Tibial artery (tissue), 4 donors: ENCODE results near the gene CRYBB3.

Experiments
- DNase-seq, 2 donors: peaks; one replicate each; pipeline ENCODE4 v3.0.0-alpha.2; 2019
- H3K27ac ChIP-seq, 2 donors: fragments of 200-600 bp; sonication (generic) in 1 of 2; 1 replicate in 1 of 2; 2 replicates in 1 of 2; pipeline ENCODE4 v1.5.1; 2018 to 2019; ENCODE audit warnings: mild to moderate bottlenecking in 1 of 2
- H3K27me3 ChIP-seq, 2 donors: fragments of 200-600 bp; sonication (generic) in 1 of 2; one replicate each; pipeline versions ENCODE4 v1.5.1 to v1.6.0; 2016 to 2019
- H3K36me3 ChIP-seq, 3 donors: fragments of 200-600 bp; sonication (generic) in 2 of 3; one replicate each; pipeline ENCODE4 v1.5.1; 2016 to 2019; ENCODE audit warnings: mild to moderate bottlenecking in 2 of 3
- H3K4me1 ChIP-seq, 4 donors: fragments of 200-600 bp; sonication (generic) in 2 of 4; 1 replicate in 3 of 4; 2 replicates in 1 of 4; pipeline ENCODE4 v1.5.1; 2016 to 2019
- H3K4me3 ChIP-seq, 2 donors: fragments of 200-600 bp; sonication (generic) in 1 of 2; 1 replicate in 1 of 2; 2 replicates in 1 of 2; pipeline ENCODE4 v1.5.1; 2018 to 2019; ENCODE audit warnings: mild to moderate bottlenecking in 2 of 2
- H3K9me3 ChIP-seq, 3 donors: fragments of 200-600 bp; sonication (generic) in 1 of 3; one replicate each; pipeline ENCODE4 v1.5.1; 2016 to 2019
- intact Hi-C: fragments of 100-400 bp; cut with DNase I; formaldehyde crosslinking; loops from one replicate; pipeline ENCODE4 v1.15.0; 2023; ENCODE audit warnings: low total_unique reads
- TF ChIP-seq, protein P1 (sequence below), 2 experiments: fragments of 200-600 bp in 1 of 2; fragments of 450-650 bp in 1 of 2; IDR thresholded peaks; one replicate each; pipeline ENCODE4 v1.5.1; 2017 to 2019; ENCODE audit warnings: antibody characterized with exemption in 2 of 2, mild to moderate bottlenecking in 1 of 2, moderate library complexity in 1 of 2

CRYBB3 gene

DNA sequence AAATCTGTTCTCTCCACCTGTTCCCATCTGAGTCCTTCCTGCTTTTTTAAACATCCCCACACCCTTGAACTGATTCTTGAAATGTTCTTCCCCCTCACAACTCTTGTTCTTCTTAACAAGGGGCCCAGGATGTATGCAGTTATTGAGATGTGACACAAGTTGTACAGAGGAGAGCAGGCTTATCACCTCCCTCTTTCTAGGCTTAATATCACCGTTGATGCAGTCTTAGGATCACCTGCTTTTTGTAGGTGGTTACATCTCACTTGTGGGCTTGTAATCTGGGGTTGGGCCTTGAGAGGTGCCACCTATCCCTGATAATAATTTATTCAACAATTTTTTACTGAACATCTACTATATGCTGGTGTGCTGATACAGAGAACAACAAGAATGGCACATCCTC, 6.2 kb downstream of the CRYBB3 start:
- peaks cover 9 to 30% (median 17%) of the 10 kb centered on the region in 3 donors for H3K36me3 ChIP-seq
- H3K4me3 ChIP-seq = no peak overlapping the region
- H3K9me3 ChIP-seq = no peaks in the 10 kb centered on the region
- TF ChIP-seq, protein P1, sequence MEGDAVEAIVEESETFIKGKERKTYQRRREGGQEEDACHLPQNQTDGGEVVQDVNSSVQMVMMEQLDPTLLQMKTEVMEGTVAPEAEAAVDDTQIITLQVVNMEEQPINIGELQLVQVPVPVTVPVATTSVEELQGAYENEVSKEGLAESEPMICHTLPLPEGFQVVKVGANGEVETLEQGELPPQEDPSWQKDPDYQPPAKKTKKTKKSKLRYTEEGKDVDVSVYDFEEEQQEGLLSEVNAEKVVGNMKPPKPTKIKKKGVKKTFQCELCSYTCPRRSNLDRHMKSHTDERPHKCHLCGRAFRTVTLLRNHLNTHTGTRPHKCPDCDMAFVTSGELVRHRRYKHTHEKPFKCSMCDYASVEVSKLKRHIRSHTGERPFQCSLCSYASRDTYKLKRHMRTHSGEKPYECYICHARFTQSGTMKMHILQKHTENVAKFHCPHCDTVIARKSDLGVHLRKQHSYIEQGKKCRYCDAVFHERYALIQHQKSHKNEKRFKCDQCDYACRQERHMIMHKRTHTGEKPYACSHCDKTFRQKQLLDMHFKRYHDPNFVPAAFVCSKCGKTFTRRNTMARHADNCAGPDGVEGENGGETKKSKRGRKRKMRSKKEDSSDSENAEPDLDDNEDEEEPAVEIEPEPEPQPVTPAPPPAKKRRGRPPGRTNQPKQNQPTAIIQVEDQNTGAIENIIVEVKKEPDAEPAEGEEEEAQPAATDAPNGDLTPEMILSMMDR (IDR thresholded peaks at IDR 0.05) = no peak
- DNase-seq = no peak
- H3K4me1 ChIP-seq = no peaks in the 10 kb centered on the region
- intact Hi-C loops = no loop called here
- no peaks in the 10 kb centered on the region for H3K27me3 ChIP-seq
- H3K27ac ChIP-seq = no peak overlapping the region

DNA sequence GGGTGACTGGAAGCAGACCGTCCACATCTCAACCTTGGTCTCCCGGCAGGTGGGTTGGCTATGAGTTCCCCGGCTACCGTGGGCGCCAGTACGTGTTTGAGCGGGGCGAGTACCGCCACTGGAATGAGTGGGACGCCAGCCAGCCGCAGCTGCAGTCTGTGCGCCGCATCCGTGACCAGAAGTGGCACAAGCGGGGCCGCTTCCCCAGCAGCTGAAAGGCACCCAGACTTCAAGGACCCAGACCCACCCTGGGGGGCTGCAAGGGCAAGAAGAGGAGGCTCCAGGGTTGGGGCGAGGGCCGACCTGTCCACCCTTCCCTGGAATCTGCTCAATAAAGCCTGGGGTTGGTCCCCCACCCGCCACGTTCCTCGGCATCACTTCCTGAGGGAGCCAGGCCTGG, 7.3 kb downstream of the CRYBB3 start:
- Histone ChIP-seq H3K4me1 (no peaks in the 10 kb centered on the region), H3K4me3 (no peak overlapping the region), H3K27ac (no peak overlapping the region), H3K36me3 (peaks cover 7 to 18% (median 9%) of the 10 kb centered on the region in 3 donors), H3K27me3 (no peaks in the 10 kb centered on the region), H3K9me3 (no peaks in the 10 kb centered on the region)
- TF ChIP-seq, protein P1 (IDR thresholded peaks at IDR 0.05) = no peak
- no peak for DNase-seq
- intact Hi-C loops = no loop called here

DNA sequence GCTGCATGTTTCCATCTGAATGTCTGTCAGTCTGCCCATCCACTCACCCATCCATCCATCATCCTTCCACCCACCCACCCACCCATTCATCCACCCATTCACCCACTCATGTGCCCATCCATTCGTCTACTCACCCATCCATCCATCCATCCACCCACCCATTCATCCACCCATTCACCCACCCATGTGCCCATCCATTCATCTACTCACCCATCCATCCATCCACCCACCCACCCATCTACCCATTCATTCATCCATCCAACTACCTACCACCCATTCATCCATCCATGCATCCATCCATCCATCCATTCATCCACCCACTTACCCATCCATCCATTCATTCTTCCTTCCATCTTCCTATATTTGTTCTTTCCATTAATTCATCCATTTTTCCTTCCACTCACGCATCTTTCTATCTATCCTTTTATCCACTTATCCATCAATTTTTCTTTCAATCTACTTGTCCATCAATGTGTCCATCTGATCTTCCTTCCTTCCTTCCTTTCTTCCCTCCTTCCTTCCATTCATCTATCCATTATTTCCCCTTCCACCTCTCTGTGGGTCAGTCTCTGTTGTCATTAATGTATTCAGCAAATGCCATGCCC, 8.0 kb downstream of the CRYBB3 start:
- no peak for DNase-seq
- H3K4me3 ChIP-seq = no peak overlapping the region
- no peak overlapping the region for H3K27ac ChIP-seq
- no peaks in the 10 kb centered on the region for H3K27me3 ChIP-seq
- intact Hi-C loops = no loop called here
- H3K9me3 ChIP-seq = no peaks in the 10 kb centered on the region
- peaks cover 7 to 15% (median 8%) of the 10 kb centered on the region in 3 donors for H3K36me3 ChIP-seq
- H3K4me1 ChIP-seq = no peaks in the 10 kb centered on the region
- TF ChIP-seq, protein P1 (IDR thresholded peaks at IDR 0.05) = no peak

DNA sequence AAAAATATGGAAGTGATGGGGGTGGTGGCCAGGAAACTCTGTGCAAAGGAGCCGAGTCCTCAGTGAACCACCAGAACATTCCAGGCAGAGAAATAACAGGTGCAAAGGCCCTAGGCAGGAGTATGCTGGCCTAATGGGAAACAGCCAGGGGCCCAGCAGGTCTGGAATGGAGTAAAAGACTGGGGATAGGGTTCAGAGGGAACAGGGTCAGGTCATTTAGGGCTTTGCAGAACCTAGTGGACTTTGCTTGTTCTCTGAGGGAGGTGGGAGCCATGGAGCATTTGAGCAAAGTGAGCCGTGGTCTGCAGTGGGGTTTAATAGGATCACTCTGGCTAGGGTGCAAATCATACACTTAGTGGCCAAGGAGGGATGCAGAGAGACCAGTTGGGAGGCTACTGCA, 8.7 kb downstream of the CRYBB3 start:
- H3K4me1 ChIP-seq = no peaks in the 10 kb centered on the region
- H3K27ac ChIP-seq = no peak overlapping the region
- no peaks in the 10 kb centered on the region for H3K27me3 ChIP-seq
- no peak for DNase-seq
- intact Hi-C loops = no loop called here
- peaks cover 1 to 8% (median 7%) of the 10 kb centered on the region in 3 donors for H3K36me3 ChIP-seq
- H3K4me3 ChIP-seq = no peak overlapping the region
- no peaks in the 10 kb centered on the region for H3K9me3 ChIP-seq
- TF ChIP-seq, protein P1 (IDR thresholded peaks at IDR 0.05) = no peak

DNA sequence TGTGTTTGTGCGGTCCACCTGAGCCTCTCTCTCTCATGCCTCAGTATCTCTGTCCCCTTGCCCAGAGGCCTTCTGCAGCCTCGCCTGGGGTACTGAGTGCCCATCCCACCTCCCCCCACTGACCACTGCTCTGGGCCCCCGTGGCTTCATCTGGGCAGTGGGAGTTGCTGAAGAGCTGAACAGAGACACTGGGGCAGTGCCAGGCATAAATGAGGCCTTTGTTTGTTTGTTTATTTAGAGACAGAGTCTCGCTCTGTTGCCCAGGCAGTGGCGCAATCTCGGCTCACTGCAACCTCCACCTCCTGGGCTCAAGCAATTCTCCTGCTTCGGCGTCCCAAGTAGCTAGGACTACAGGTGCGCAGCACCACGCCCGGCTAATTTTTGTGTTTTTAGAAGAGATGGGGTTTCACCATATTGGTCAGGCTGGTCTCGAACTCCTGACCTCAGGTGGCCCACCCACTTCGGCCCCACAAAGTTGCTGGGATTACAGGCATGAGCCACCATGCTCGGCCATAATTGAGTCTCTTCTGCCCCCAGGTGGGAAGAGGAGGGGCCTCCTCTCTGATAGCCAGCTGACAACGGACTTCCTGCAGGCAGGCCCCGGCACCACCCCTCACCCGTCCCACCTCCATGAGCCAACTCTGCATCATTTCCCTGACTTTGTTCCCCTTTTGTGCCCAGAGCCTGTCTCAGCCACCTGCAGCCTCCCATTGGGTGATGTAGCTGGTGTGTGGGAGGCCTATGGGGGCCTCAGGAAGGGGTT, 9.3 kb downstream of the CRYBB3 start:
- Histone ChIP-seq H3K27ac (no peak overlapping the region), H3K27me3 (no peaks in the 10 kb centered on the region), H3K4me3 (no peak overlapping the region), H3K4me1 (no peaks in the 10 kb centered on the region), H3K36me3 (peaks cover 0 to 2% (median 1%) of the 10 kb centered on the region in 3 donors), H3K9me3 (no peaks in the 10 kb centered on the region)
- TF ChIP-seq, protein P1 (IDR thresholded peaks at IDR 0.05) = no peak
- intact Hi-C loops = no loop called here
- no peak for DNase-seq
